LNCaP clone FGC (cell line): ENCODE results near the gene MIGA2.
A peak's percentile ranks its signal among the peaks of the same experiment; 100 is the strongest.

Experiments
- DNase-seq: peaks from one replicate; pipeline ENCODE4 v3.0.0-alpha.2; 2011; ENCODE audit warnings: low read depth
- H3K4me3 ChIP-seq: 2 replicates; pipeline ENCODE4 v1.5.1; 2011; ENCODE audit warnings: mild to moderate bottlenecking, low read depth, low read length, control low read depth
- CTCF ChIP-seq: IDR thresholded peaks from 2 replicates; pipeline ENCODE4 v1.5.1; 2012; ENCODE audit warnings: mild to moderate bottlenecking; ENCODE audit not compliant: control insufficient read depth, insufficient read depth; ENCODE audit errors: extremely low read depth

Gene MIGA2

GRCh38 chr9:129105857-129106694 is 69.7 kb downstream of the MIGA2 start:
- no peak for DNase-seq
- TF ChIP-seq CTCF, result no peak
- no peak overlapping the region for H3K4me3 ChIP-seq

GRCh38 chr9:129107651-129108050 is 71.2 kb downstream of the MIGA2 start:
- H3K4me3 ChIP-seq, result no peak overlapping the region
- DNase-seq, result no peak
- no peak for TF ChIP-seq CTCF

GRCh38 chr9:129108083-129108804 is 71.8 kb downstream of the MIGA2 start:
- no peak for DNase-seq

GRCh38 chr9:129108805-129109536 is 72.5 kb downstream of the MIGA2 start:
- DNase-seq, result peak; percentile 84
- peak overlapping the region; percentile 61 for H3K4me3 ChIP-seq
- TF ChIP-seq CTCF, result no peak

More at GRCh38 chr9:129108083-129108804, 71.8 kb downstream of the MIGA2 start:
- TF ChIP-seq CTCF, result no peak
- no peak overlapping the region for H3K4me3 ChIP-seq

- H3K4me3 ChIP-seq, result peak overlapping the region; percentile 61
- no peak for TF ChIP-seq CTCF
- DNase-seq, result no peak
These were observed 73.1 kb downstream of the MIGA2 start for GRCh38 chr9:129109537-129109903.

- TF ChIP-seq CTCF, result no peak
- no peak for DNase-seq
- peak overlapping the region; percentile 61 for H3K4me3 ChIP-seq
These were observed 73.7 kb downstream of the MIGA2 start for GRCh38 chr9:129109952-129110739.
